Endothelial cell of umbilical vein (primary cell): ENCODE results near the gene LINC00632.

Experiments used
- EZH2 ChIP-seq: IDR thresholded peaks from 2 replicates; pipeline ENCODE4 v1.6.1; 2012; ENCODE audit warnings: borderline replicate concordance, low read depth, mild to moderate bottlenecking, moderate library complexity, low read length, inconsistent platforms; ENCODE audit not compliant: severe bottlenecking
- POLR2A ChIP-seq: IDR thresholded peaks from 2 replicates; pipeline ENCODE4 v1.6.1; 2012; ENCODE audit warnings: low read depth, mild to moderate bottlenecking, control low read depth, low read length
- POLR2AphosphoS5 ChIP-seq: IDR thresholded peaks from 2 replicates; pipeline ENCODE4 v1.6.1; 2012; ENCODE audit warnings: low read depth, mild to moderate bottlenecking, control low read depth, low read length, moderate library complexity; ENCODE audit not compliant: insufficient read depth
- TF ChIP-seq, protein P1 (sequence below), 2 donors: IDR thresholded peaks; 1 replicate in 1 of 2; 2 replicates in 1 of 2; pipeline ENCODE4 v1.5.1; 2011; ENCODE audit warnings: low read length in 2 of 2, mild to moderate bottlenecking in 2 of 2, moderate library complexity in 2 of 2, control low read depth in 1 of 2, inconsistent platforms in 1 of 2, low read depth in 1 of 2; ENCODE audit not compliant: insufficient read depth in 1 of 2; ENCODE audit errors: extremely low read depth in 1 of 2

DNA sequence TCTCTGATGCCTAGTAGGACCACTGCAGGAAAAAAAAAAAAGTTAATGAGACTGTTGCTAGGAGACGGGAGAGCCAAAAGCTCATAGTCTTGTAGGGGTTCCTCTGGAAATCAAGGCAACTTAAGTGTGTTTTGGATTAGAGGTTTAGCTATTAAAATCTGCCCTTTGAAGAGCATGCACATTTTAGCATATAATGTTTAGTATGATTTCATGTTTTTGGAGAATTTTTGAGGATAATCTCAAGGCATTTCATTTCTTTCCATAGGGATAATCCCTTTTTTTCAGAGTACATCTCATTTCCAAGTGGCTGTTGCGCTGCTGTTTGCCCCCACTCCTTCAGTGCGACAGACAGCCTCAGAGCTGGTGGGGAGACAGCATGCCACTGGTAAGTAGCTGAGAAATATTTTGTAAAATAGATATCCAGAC is at the start of gene LINC00632:
- no peak for TF ChIP-seq POLR2A
- TF ChIP-seq EZH2 = no peak
- TF ChIP-seq, protein P1, sequence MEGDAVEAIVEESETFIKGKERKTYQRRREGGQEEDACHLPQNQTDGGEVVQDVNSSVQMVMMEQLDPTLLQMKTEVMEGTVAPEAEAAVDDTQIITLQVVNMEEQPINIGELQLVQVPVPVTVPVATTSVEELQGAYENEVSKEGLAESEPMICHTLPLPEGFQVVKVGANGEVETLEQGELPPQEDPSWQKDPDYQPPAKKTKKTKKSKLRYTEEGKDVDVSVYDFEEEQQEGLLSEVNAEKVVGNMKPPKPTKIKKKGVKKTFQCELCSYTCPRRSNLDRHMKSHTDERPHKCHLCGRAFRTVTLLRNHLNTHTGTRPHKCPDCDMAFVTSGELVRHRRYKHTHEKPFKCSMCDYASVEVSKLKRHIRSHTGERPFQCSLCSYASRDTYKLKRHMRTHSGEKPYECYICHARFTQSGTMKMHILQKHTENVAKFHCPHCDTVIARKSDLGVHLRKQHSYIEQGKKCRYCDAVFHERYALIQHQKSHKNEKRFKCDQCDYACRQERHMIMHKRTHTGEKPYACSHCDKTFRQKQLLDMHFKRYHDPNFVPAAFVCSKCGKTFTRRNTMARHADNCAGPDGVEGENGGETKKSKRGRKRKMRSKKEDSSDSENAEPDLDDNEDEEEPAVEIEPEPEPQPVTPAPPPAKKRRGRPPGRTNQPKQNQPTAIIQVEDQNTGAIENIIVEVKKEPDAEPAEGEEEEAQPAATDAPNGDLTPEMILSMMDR (IDR thresholded peaks at IDR 0.05; ENCODE audit: extremely low read depth in 1 of 2, insufficient read depth in 1 of 2, low read depth in 1 of 2, low read length in 2 of 2) = no peak
- TF ChIP-seq POLR2AphosphoS5 = no peak
